Mammary epithelial cell (primary cell): Measurements from ENCODE around the gene TDRD12.

Experiments used
- CTCF ChIP-seq, 2 donors: IDR thresholded peaks in 1 of 2; conservative IDR thresholded peaks in 1 of 2; 2 replicates each; pipeline ENCODE4 v1.5.1; 2011 to 2012; ENCODE audit warnings: inconsistent platforms in 2 of 2, low read length in 2 of 2, mild to moderate bottlenecking in 2 of 2, control low read depth in 1 of 2, low read depth in 1 of 2; ENCODE audit not compliant: insufficient read depth in 1 of 2; ENCODE audit errors: extremely low read depth in 1 of 2
- EZH2 ChIP-seq: IDR thresholded peaks from 2 replicates; pipeline ENCODE4 v1.6.1; 2012; ENCODE audit warnings: low read length, inconsistent platforms, borderline replicate concordance

GRCh38 chr19:32720936-32721250 is 1.3 kb downstream of the TDRD12 start:
- no peak for TF ChIP-seq CTCF (conservative IDR thresholded peaks at IDR 0.05 in 1 of 2, IDR thresholded peaks at IDR 0.05 in 1 of 2; ENCODE audit: extremely low read depth in 1 of 2, insufficient read depth in 1 of 2, low read depth in 1 of 2, low read length in 2 of 2)
- TF ChIP-seq EZH2: no peak
